CD14-positive monocyte (primary cell): ENCODE data around the gene KLHL14. TPM values are rescaled to one million over a fixed set of nuclear protein-coding genes. Genes with fewer than 3 reads are reported as not detected.

ENCODE experiments used
- DNase-seq, 3 donors: peaks; one replicate each; pipeline ENCODE4 v3.0.0-alpha.2; 2011 to 2022
- H2AFZ ChIP-seq: 2 replicates; pipeline ENCODE4 v1.6.0; 2012; ENCODE audit warnings: mild to moderate bottlenecking, low read depth, low read length, inconsistent platforms; ENCODE audit not compliant: insufficient read depth, poor library complexity, severe bottlenecking
- H3K27ac ChIP-seq, 2 donors: 1 replicate in 1 of 2; 2 replicates in 1 of 2; pipeline ENCODE4 v1.5.1; 2012 to 2013; ENCODE audit warnings: low read length in 2 of 2, control low read depth in 1 of 2, inconsistent platforms in 1 of 2, low read depth in 1 of 2, mild to moderate bottlenecking in 1 of 2
- H3K27me3 ChIP-seq, 2 donors: one replicate each; pipeline versions ENCODE4 v1.6.0 to v1.6.1; 2011 to 2013; ENCODE audit warnings: low read length in 2 of 2; ENCODE audit not compliant: control insufficient read depth in 2 of 2, insufficient read depth in 2 of 2
- H3K36me3 ChIP-seq, 2 donors: replicated peaks in 1 of 2; 1 replicate in 1 of 2; 2 replicates in 1 of 2; pipeline versions ENCODE4 v1.5.1 to v1.6.1; 2012 to 2013; ENCODE audit warnings: low read length in 2 of 2, control low read depth in 1 of 2, inconsistent platforms in 1 of 2, mild to moderate bottlenecking in 1 of 2; ENCODE audit not compliant: insufficient read depth in 2 of 2, control insufficient read depth in 1 of 2
- H3K4me1 ChIP-seq, 2 donors: 1 replicate in 1 of 2; 2 replicates in 1 of 2; pipeline versions ENCODE4 v1.5.1 to v1.6.1; 2012 to 2013; ENCODE audit warnings: low read length in 2 of 2, control low read depth in 1 of 2, inconsistent platforms in 1 of 2, mild to moderate bottlenecking in 1 of 2, moderate library complexity in 1 of 2; ENCODE audit not compliant: insufficient read depth in 2 of 2, control insufficient read depth in 1 of 2
- H3K4me2 ChIP-seq: replicated peaks from 2 replicates; pipeline ENCODE3; 2012; ENCODE audit warnings: low read length, moderate library complexity, mild to moderate bottlenecking; ENCODE audit not compliant: poor library complexity, severe bottlenecking; ENCODE audit errors: extremely low read depth
- H3K4me3 ChIP-seq, 3 experiments: fragments of 200-600 bp in 1 of 3; sonication (generic) in 1 of 3; replicated peaks in 1 of 3; 1 replicate in 2 of 3; 2 replicates in 1 of 3; pipeline ENCODE4 v1.5.1; 2011 to 2013; ENCODE audit warnings: low read length in 3 of 3, mild to moderate bottlenecking in 3 of 3, control low read depth in 2 of 3, low read depth in 2 of 3, inconsistent platforms in 1 of 3, moderate library complexity in 1 of 3
- H3K79me2 ChIP-seq: 2 replicates; pipeline ENCODE4 v1.6.0; 2012; ENCODE audit warnings: mild to moderate bottlenecking, control low read depth, inconsistent platforms, low read length, moderate library complexity; ENCODE audit not compliant: insufficient read depth
- H3K9ac ChIP-seq: 2 replicates; pipeline ENCODE4 v1.6.0; 2017; ENCODE audit warnings: low read length, mild to moderate bottlenecking; ENCODE audit not compliant: insufficient read depth, poor library complexity, severe bottlenecking
- H3K9me3 ChIP-seq, 2 donors: replicated peaks in 1 of 2; 1 replicate in 1 of 2; 2 replicates in 1 of 2; pipeline versions ENCODE4 v1.5.1 to v1.6.1; 2012 to 2013; ENCODE audit warnings: low read length in 2 of 2, control low read depth in 1 of 2; ENCODE audit not compliant: control insufficient read depth in 1 of 2, insufficient read depth in 1 of 2
- H4K20me1 ChIP-seq: 2 replicates; pipeline ENCODE4 v1.6.0; 2012; ENCODE audit warnings: mild to moderate bottlenecking, low read length, control low read depth, moderate library complexity; ENCODE audit not compliant: insufficient read depth
- H3K27ac Mint-ChIP-seq, 7 donors: one replicate each; pipeline ENCODE4 v1.8.0; 2020; ENCODE audit warnings: mild to moderate bottlenecking in 7 of 7, mixed read lengths in 7 of 7, moderate library complexity in 6 of 7, inconsistent platforms in 2 of 7
- H3K27me3 Mint-ChIP-seq, 3 donors: one replicate each; pipeline ENCODE4 v1.8.0; 2021 to 2022; ENCODE audit warnings: low read depth in 3 of 3, mild to moderate bottlenecking in 3 of 3, mixed read lengths in 3 of 3, moderate library complexity in 3 of 3, inconsistent platforms in 1 of 3
- H3K36me3 Mint-ChIP-seq, 2 donors: one replicate each; pipeline ENCODE4 v1.8.0; 2020; ENCODE audit warnings: mixed read lengths in 2 of 2, inconsistent platforms in 1 of 2, mild to moderate bottlenecking in 1 of 2
- H3K4me1 Mint-ChIP-seq: one replicate; pipeline ENCODE4 v1.8.0; 2020; ENCODE audit warnings: mild to moderate bottlenecking, mixed read lengths
- H3K4me3 Mint-ChIP-seq, 2 donors: one replicate each; pipeline ENCODE4 v1.8.0; 2020; ENCODE audit warnings: mild to moderate bottlenecking in 2 of 2, mixed read lengths in 2 of 2, moderate library complexity in 1 of 2
- H3K9me3 Mint-ChIP-seq, 7 donors: one replicate each; pipeline ENCODE4 v1.8.0; 2020 to 2022; ENCODE audit warnings: mixed read lengths in 7 of 7, mild to moderate bottlenecking in 6 of 7, moderate library complexity in 6 of 7, inconsistent platforms in 2 of 7
- WGBS: methylation state at CpG from one replicate; pipeline ENCODE4 v1.1.5; 2013; ENCODE audit warnings: missing lambda C conversion rate; ENCODE audit not compliant: insufficient coverage; 5-methylcytosine and 5-hydroxymethylcytosine counted together
- intact Hi-C, 2 donors: fragments of 100-400 bp; cut with micrococcal nuclease; formaldehyde crosslinking; loops; one replicate each; pipeline versions ENCODE4 v1.15.0 to v1.15.1; 2023
- polyA plus RNA-seq, 3 donors: library from polyadenylated mRNA; depleted of rRNA in 1 of 3; unstranded in 2 of 3; stranded (reverse) in 1 of 3; fragments of 300-500 nt in 2 of 3; fragments of >200 nt in 1 of 3; fragmentation: Illumina TruSeq in 2 of 3; gene quantifications; 1 replicate in 2 of 3; 2 replicates in 1 of 3; pipeline ENCODE4 v1.2.3, GENCODE V29; 2012 to 2021
- TF ChIP-seq, protein P1 (sequence below): fragments of 200-600 bp; IDR thresholded peaks from one replicate; pipeline ENCODE4 v1.8.0; 2022; ENCODE audit warnings: antibody characterized with exemption, mild to moderate bottlenecking

Gene KLHL14
- polyA plus RNA-seq, 3 donors = 0.08 TPM; not detected in 2

DNA sequence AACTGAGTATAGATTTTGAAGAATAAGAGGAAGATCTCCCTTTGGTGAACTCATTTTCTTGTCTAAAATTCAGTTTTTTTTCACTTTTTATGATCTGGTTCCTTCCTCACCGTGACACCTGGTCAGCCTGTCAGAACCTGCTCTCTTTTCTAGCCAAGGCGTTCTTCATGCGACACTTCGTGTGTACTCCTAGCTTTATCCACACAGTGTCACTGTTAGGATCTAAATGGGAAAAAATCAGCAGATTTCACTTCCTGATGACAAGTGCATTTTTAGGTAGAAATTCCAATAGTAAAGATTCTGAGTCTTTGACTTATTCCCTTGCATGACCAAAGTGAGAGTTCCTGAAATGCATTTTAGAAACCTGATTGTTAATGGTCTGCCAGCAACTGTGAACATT, 89.8 kb downstream of the KLHL14 start:
- no peak for DNase-seq
- TF ChIP-seq, protein P1, sequence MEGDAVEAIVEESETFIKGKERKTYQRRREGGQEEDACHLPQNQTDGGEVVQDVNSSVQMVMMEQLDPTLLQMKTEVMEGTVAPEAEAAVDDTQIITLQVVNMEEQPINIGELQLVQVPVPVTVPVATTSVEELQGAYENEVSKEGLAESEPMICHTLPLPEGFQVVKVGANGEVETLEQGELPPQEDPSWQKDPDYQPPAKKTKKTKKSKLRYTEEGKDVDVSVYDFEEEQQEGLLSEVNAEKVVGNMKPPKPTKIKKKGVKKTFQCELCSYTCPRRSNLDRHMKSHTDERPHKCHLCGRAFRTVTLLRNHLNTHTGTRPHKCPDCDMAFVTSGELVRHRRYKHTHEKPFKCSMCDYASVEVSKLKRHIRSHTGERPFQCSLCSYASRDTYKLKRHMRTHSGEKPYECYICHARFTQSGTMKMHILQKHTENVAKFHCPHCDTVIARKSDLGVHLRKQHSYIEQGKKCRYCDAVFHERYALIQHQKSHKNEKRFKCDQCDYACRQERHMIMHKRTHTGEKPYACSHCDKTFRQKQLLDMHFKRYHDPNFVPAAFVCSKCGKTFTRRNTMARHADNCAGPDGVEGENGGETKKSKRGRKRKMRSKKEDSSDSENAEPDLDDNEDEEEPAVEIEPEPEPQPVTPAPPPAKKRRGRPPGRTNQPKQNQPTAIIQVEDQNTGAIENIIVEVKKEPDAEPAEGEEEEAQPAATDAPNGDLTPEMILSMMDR = no peak
- Histone ChIP-seq H3K4me2 (no peak overlapping the region), H3K36me3 (no peaks in the 10 kb centered on the region), H3K9me3 (no peaks in the 10 kb centered on the region), H3K27me3 (no peaks in the 10 kb centered on the region), H2AFZ (no peak overlapping the region), H3K9ac (no peak overlapping the region), H3K79me2 (no peaks in the 10 kb centered on the region), H4K20me1 (no peaks in the 10 kb centered on the region), H3K4me1 (no peaks in the 10 kb centered on the region), H3K4me3 (no peak overlapping the region), H3K27ac (no peak overlapping the region)
- Mint-ChIP-seq H3K27me3 (peaks cover 0 to 2% (median 1%) of the 10 kb centered on the region in 3 donors), H3K36me3 (no peaks in the 10 kb centered on the region), H3K9me3 (no peaks in the 10 kb centered on the region), H3K27ac (no peak overlapping the region), H3K4me1 (no peaks in the 10 kb centered on the region), H3K4me3 (no peak overlapping the region)
- 67% methylated on average over 1 of the region's 4 CpGs for WGBS
- intact Hi-C loops = no loop called here

GRCh38 chr18:32677578-32677977, 95.2 kb downstream of the KLHL14 start:
- Histone ChIP-seq H3K4me2 (no peak overlapping the region), H3K4me3 (no peak overlapping the region), H3K4me1 (no peaks in the 10 kb centered on the region), H3K9me3 (no peaks in the 10 kb centered on the region), H3K79me2 (no peaks in the 10 kb centered on the region), H2AFZ (no peak overlapping the region), H3K27ac (no peak overlapping the region), H4K20me1 (no peaks in the 10 kb centered on the region), H3K9ac (no peak overlapping the region), H3K36me3 (no peaks in the 10 kb centered on the region), H3K27me3 (no peaks in the 10 kb centered on the region)
- TF ChIP-seq, protein P1 = no peak
- H3K4me1 Mint-ChIP-seq = no peaks in the 10 kb centered on the region
- no peak for DNase-seq
- peaks cover 0 to 3% (median 2%) of the 10 kb centered on the region in 3 donors for H3K27me3 Mint-ChIP-seq
- H3K27ac Mint-ChIP-seq = no peak overlapping the region
- intact Hi-C loops = no loop called here
- H3K36me3 Mint-ChIP-seq = no peaks in the 10 kb centered on the region
- H3K9me3 Mint-ChIP-seq = peaks cover 0 to 2% (median 0%) of the 10 kb centered on the region in 7 donors
- no peak overlapping the region for H3K4me3 Mint-ChIP-seq
